Endothelial cell of umbilical vein (primary cell): ENCODE results near the gene ASIC5. TPM values are rescaled to one million over a fixed set of nuclear protein-coding genes. Genes with fewer than 3 reads are reported as not detected.

Source experiments
- BruUV-seq: library from RNA; stranded (reverse); fragments of 400-500 nt; replicated peaks from 2 replicates; lab custom pipeline; 2021; lab: Mats Ljungman, UMichigan
- CTCF ChIA-PET: fragments of 300-600, 350-600 bp; sonication (Branson Sonifier 250); formaldehyde crosslinking; loops from one replicate; lab custom pipeline; 2021; ENCODE audit warnings: antibody characterized with exemption, inconsistent platforms; lab: Charles Lee
- POLR2A ChIA-PET: fragments of 300-600, 350-600 bp; sonication (Branson Sonifier 250); formaldehyde crosslinking; loops from one replicate; lab custom pipeline; 2021; ENCODE audit warnings: antibody characterized with exemption, inconsistent platforms; lab: Charles Lee
- DNase-seq: peaks from one replicate; pipeline ENCODE4 v3.0.0-alpha.2; 2011; ENCODE audit warnings: low read depth, low spot score
- FAIRE-seq: peaks from 2 replicates; lab custom pipeline; 2011; peaks lifted over from hg19 to GRCh38; lab: Jason Lieb, UNC
- H2AFZ ChIP-seq: 2 replicates; pipeline ENCODE4 v1.6.0; 2012; ENCODE audit warnings: low read depth, low read length, control low read depth, inconsistent platforms
- H3K27ac ChIP-seq: 2 replicates; pipeline ENCODE4 v1.5.1; 2011; ENCODE audit warnings: low read depth, mild to moderate bottlenecking, control low read depth, low read length, moderate library complexity; ENCODE audit not compliant: insufficient read depth
- H3K27me3 ChIP-seq, 2 experiments: 2 replicates each; pipeline versions ENCODE4 v1.6.0 to v1.6.1; 2011; ENCODE audit warnings: low read length in 2 of 2, mixed read lengths in 1 of 2; ENCODE audit not compliant: control insufficient read depth in 2 of 2, insufficient read depth in 2 of 2
- H3K36me3 ChIP-seq, 2 experiments: 2 replicates in 1 of 2; 3 replicates in 1 of 2; pipeline ENCODE4 v1.5.1; 2011; ENCODE audit warnings: low read length in 2 of 2, mild to moderate bottlenecking in 1 of 2, moderate library complexity in 1 of 2; ENCODE audit not compliant: control insufficient read depth in 2 of 2, insufficient read depth in 2 of 2; ENCODE audit errors: extremely low read depth in 1 of 2
- H3K4me1 ChIP-seq: 3 replicates; pipeline ENCODE4 v1.5.1; 2011; ENCODE audit warnings: mild to moderate bottlenecking, low read length; ENCODE audit not compliant: control insufficient read depth, insufficient read depth; ENCODE audit errors: extremely low read depth
- H3K4me2 ChIP-seq: 2 replicates; pipeline ENCODE4 v1.6.1; 2011; ENCODE audit warnings: low read length, control low read depth, mixed read lengths; ENCODE audit not compliant: insufficient read depth
- H3K4me3 ChIP-seq, 3 experiments: fragments of 200-600 bp in 1 of 3; sonication (generic), shearing (Covaris generic) in 1 of 3; replicated peaks in 1 of 3; 2 replicates each; pipeline ENCODE4 v1.5.1; 2011 to 2016; ENCODE audit warnings: control low read depth in 3 of 3, low read length in 3 of 3, mild to moderate bottlenecking in 2 of 3, inconsistent platforms in 1 of 3, low read depth in 1 of 3, moderate library complexity in 1 of 3; ENCODE audit not compliant: insufficient read depth in 1 of 3
- H3K79me2 ChIP-seq: 2 replicates; pipeline ENCODE4 v1.6.0; 2012; ENCODE audit warnings: low read length, inconsistent platforms; ENCODE audit not compliant: control insufficient read depth, insufficient read depth
- H3K9ac ChIP-seq: replicated peaks from 2 replicates; pipeline ENCODE3; 2011; ENCODE audit warnings: low read length, control low read depth; ENCODE audit not compliant: insufficient read depth; ENCODE audit errors: extremely low read depth
- H3K9me1 ChIP-seq: replicated peaks from 3 replicates; pipeline ENCODE4 v1.6.0; 2011; ENCODE audit warnings: mild to moderate bottlenecking, low read length; ENCODE audit not compliant: control insufficient read depth, insufficient read depth; ENCODE audit errors: extremely low read depth
- H3K9me3 ChIP-seq: replicated peaks from 2 replicates; pipeline ENCODE4 v1.5.1; 2012; ENCODE audit warnings: low read length, inconsistent platforms; ENCODE audit not compliant: control insufficient read depth, insufficient read depth
- H4K20me1 ChIP-seq: replicated peaks from 2 replicates; pipeline ENCODE3; 2011; ENCODE audit warnings: mild to moderate bottlenecking, low read length; ENCODE audit not compliant: control insufficient read depth, insufficient read depth; ENCODE audit errors: extremely low read depth
- EZH2 ChIP-seq: IDR thresholded peaks from 2 replicates; pipeline ENCODE4 v1.6.1; 2012; ENCODE audit warnings: borderline replicate concordance, low read depth, mild to moderate bottlenecking, moderate library complexity, low read length, inconsistent platforms; ENCODE audit not compliant: severe bottlenecking
- FOS ChIP-seq: IDR thresholded peaks from 2 replicates; pipeline ENCODE4 v1.6.1; 2011; ENCODE audit warnings: mild to moderate bottlenecking, low read length, moderate library complexity, borderline replicate concordance; ENCODE audit not compliant: insufficient read depth
- GATA2 ChIP-seq: IDR thresholded peaks from 2 replicates; pipeline ENCODE4 v1.7.0; 2011; ENCODE audit warnings: low read depth, mild to moderate bottlenecking, moderate library complexity, mixed read lengths, low read length; ENCODE audit not compliant: insufficient read length, insufficient read depth
- JUN ChIP-seq: IDR thresholded peaks from 2 replicates; pipeline ENCODE4 v1.6.1; 2011; ENCODE audit warnings: borderline replicate concordance, low read depth; ENCODE audit not compliant: insufficient read length, insufficient read depth
- MYC ChIP-seq: IDR thresholded peaks from one replicate; pipeline ENCODE4 v1.6.1; 2011; ENCODE audit warnings: mild to moderate bottlenecking, low read depth, low read length
- POLR2A ChIP-seq: IDR thresholded peaks from 2 replicates; pipeline ENCODE4 v1.6.1; 2012; ENCODE audit warnings: low read depth, mild to moderate bottlenecking, control low read depth, low read length
- POLR2AphosphoS5 ChIP-seq: IDR thresholded peaks from 2 replicates; pipeline ENCODE4 v1.6.1; 2012; ENCODE audit warnings: low read depth, mild to moderate bottlenecking, control low read depth, low read length, moderate library complexity; ENCODE audit not compliant: insufficient read depth
- dilution Hi-C: fragments of 300-500 bp; cut with MboI; formaldehyde crosslinking; loops from one replicate; pipeline ENCODE4 v1.15.0; 2019; ENCODE audit warnings: low sequenced_read_pairs; ENCODE audit not compliant: extremely low pct_ligation_motif_present
- intact Hi-C: fragments of 100-400 bp; cut with micrococcal nuclease; formaldehyde crosslinking; loops from one replicate; pipeline ENCODE4 v1.10.0; 2022
- polyA plus RNA-seq, 4 experiments: library from polyadenylated mRNA; depleted of rRNA in 3 of 4; stranded (reverse) in 3 of 4; unstranded in 1 of 4; fragments of >200 nt; gene quantifications; 2 replicates each; pipeline versions ENCODE4 v1.2.1 to v1.2.3, GENCODE V29; 2011 to 2012; ENCODE audit warnings: missing spikeins in 1 of 4
- total RNA-seq: library from RNA; stranded (reverse); gene quantifications from 2 replicates; pipeline ENCODE4 v1.2.3, GENCODE V29; 2021
- TF ChIP-seq, protein P1 (sequence below), 2 donors: IDR thresholded peaks; 1 replicate in 1 of 2; 2 replicates in 1 of 2; pipeline ENCODE4 v1.5.1; 2011; ENCODE audit warnings: low read length in 2 of 2, mild to moderate bottlenecking in 2 of 2, moderate library complexity in 2 of 2, control low read depth in 1 of 2, inconsistent platforms in 1 of 2, low read depth in 1 of 2; ENCODE audit not compliant: insufficient read depth in 1 of 2; ENCODE audit errors: extremely low read depth in 1 of 2
- TF ChIP-seq, protein P2 (sequence below): IDR thresholded peaks from 2 replicates; pipeline ENCODE4 v1.6.1; 2011; ENCODE audit not compliant: insufficient read depth, insufficient read length

Gene ASIC5
- total and polyA plus RNA-seq, 2 donors (not counting 3 experiments of a cell fraction or from before 2014, with no cell fraction given), result not detected

DNA sequence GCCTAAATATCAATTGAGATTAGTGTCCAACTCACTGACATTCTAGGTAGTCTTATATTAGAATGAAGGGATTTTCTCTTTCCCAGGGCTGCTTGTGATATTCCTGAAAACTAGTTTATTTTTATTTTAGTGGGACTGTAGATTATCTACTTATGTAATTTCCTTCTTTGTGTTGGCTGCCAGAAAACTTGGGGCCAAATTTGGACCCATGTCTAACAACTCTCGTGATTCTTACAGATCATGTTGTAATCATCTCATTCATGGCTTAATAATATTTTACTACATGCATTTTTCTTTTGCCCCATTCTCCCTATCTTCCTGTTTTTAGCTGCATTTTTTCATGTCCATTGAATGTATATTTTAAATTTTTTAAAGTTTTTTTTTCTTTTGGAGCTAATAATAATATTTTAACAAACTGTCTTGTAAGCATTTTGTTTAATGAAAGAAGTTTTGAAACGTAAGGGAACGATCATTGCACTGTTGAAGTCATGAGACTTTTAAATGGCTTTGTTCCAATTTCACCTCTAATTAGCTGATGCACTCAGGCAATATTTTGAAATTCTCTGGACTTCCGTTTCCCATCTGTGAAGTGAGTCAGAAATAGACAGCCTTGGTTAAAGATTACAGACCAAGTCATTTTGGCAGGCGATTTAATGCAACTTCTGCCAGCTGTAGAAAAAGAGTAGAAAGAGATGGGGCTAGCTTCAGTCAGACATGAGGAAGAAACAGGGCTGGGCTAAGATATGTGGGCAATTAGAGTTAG is 23.1 kb upstream of the ASIC5 start:
- no TSS peak for BruUV-seq
- POLR2A ChIA-PET, result no interaction called here
- dilution Hi-C loops, result no loop called here

More for the DNA sequence above, 23.1 kb upstream of the ASIC5 start:
- TF ChIP-seq POLR2A, result no peak
- no peak for TF ChIP-seq FOS
- TF ChIP-seq MYC, result no peak
- no peak for TF ChIP-seq EZH2
- TF ChIP-seq GATA2, result no peak
- TF ChIP-seq, protein P1, sequence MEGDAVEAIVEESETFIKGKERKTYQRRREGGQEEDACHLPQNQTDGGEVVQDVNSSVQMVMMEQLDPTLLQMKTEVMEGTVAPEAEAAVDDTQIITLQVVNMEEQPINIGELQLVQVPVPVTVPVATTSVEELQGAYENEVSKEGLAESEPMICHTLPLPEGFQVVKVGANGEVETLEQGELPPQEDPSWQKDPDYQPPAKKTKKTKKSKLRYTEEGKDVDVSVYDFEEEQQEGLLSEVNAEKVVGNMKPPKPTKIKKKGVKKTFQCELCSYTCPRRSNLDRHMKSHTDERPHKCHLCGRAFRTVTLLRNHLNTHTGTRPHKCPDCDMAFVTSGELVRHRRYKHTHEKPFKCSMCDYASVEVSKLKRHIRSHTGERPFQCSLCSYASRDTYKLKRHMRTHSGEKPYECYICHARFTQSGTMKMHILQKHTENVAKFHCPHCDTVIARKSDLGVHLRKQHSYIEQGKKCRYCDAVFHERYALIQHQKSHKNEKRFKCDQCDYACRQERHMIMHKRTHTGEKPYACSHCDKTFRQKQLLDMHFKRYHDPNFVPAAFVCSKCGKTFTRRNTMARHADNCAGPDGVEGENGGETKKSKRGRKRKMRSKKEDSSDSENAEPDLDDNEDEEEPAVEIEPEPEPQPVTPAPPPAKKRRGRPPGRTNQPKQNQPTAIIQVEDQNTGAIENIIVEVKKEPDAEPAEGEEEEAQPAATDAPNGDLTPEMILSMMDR (IDR thresholded peaks at IDR 0.05; ENCODE audit: extremely low read depth in 1 of 2, insufficient read depth in 1 of 2, low read depth in 1 of 2, low read length in 2 of 2), result no peak
- TF ChIP-seq JUN, result no peak
- no peak for TF ChIP-seq POLR2AphosphoS5
- TF ChIP-seq, protein P2, sequence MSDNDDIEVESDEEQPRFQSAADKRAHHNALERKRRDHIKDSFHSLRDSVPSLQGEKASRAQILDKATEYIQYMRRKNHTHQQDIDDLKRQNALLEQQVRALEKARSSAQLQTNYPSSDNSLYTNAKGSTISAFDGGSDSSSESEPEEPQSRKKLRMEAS, result no peak
- Histone ChIP-seq H4K20me1 (no peaks in the 10 kb centered on the region), H3K9me3 (no peaks in the 10 kb centered on the region), H3K4me3 (no peak overlapping the region), H3K4me2 (no peak overlapping the region), H3K36me3 (no peaks in the 10 kb centered on the region), H3K9me1 (no peaks in the 10 kb centered on the region), H3K27ac (no peak overlapping the region), H2AFZ (no peak overlapping the region), H3K27me3 (no peaks in the 10 kb centered on the region), H3K9ac (no peak overlapping the region), H3K4me1 (no peaks in the 10 kb centered on the region), H3K79me2 (no peaks in the 10 kb centered on the region)
- intact Hi-C loops, result no loop called here
- DNase-seq (peak; percentile 11), FAIRE-seq (no peak)
- CTCF ChIA-PET, result no interaction called here
